Spleen (tissue), 11 donors: ENCODE data around the gene LPIN3. TPM values are rescaled to one million over a fixed set of nuclear protein-coding genes. Genes with fewer than 3 reads are reported as not detected.

Source experiments
- DNase-seq: peaks from one replicate; pipeline ENCODE4 v3.0.0-alpha.2; 2020
- H3K27ac ChIP-seq, 8 donors: fragments of 200-600 bp; sonication (generic) in 7 of 8; 1 replicate in 4 of 8; 2 replicates in 4 of 8; pipeline versions ENCODE4 v1.5.0 to v1.8.0; 2016 to 2021; ENCODE audit warnings: inconsistent platforms in 4 of 8, mild to moderate bottlenecking in 4 of 8, moderate library complexity in 1 of 8
- H3K27me3 ChIP-seq, 7 donors: fragments of 200-600 bp; sonication (generic) in 6 of 7; replicated peaks in 1 of 7; 1 replicate in 4 of 7; 2 replicates in 3 of 7; pipeline versions ENCODE4 v1.5.0 to v1.8.0; 2016 to 2021; ENCODE audit warnings: inconsistent platforms in 3 of 7, mild to moderate bottlenecking in 1 of 7
- H3K36me3 ChIP-seq, 6 donors: fragments of 200-600 bp; sonication (generic) in 5 of 6; 1 replicate in 4 of 6; 2 replicates in 2 of 6; pipeline versions ENCODE4 v1.5.0 to v1.8.0; 2016 to 2021; ENCODE audit warnings: inconsistent platforms in 2 of 6
- H3K4me1 ChIP-seq, 6 donors: fragments of 200-600 bp; sonication (generic) in 5 of 6; 1 replicate in 3 of 6; 2 replicates in 3 of 6; pipeline versions ENCODE4 v1.5.0 to v1.8.0; 2016 to 2021; ENCODE audit warnings: inconsistent platforms in 3 of 6
- H3K4me3 ChIP-seq, 8 donors: fragments of 200-600 bp; sonication (generic) in 7 of 8; 1 replicate in 4 of 8; 2 replicates in 4 of 8; pipeline versions ENCODE4 v1.5.0 to v1.8.0; 2016 to 2021; ENCODE audit warnings: inconsistent platforms in 4 of 8, mild to moderate bottlenecking in 4 of 8, moderate library complexity in 2 of 8
- H3K9me3 ChIP-seq, 8 donors: fragments of 200-600 bp; sonication (generic) in 7 of 8; 1 replicate in 4 of 8; 2 replicates in 4 of 8; pipeline versions ENCODE4 v1.5.0 to v1.8.0; 2016 to 2021; ENCODE audit warnings: inconsistent platforms in 4 of 8
- POLR2A ChIP-seq, 3 donors: fragments of 450-650 bp; IDR thresholded peaks; one replicate each; pipeline ENCODE4 v1.5.1; 2017; ENCODE audit warnings: antibody characterized with exemption in 3 of 3, mild to moderate bottlenecking in 1 of 3
- POLR2AphosphoS5 ChIP-seq, 3 donors: sonication (generic); formaldehyde crosslinking; IDR thresholded peaks; one replicate each; pipeline ENCODE4 v1.5.1; 2017; ENCODE audit warnings: antibody characterized with exemption in 3 of 3
- WGBS, 5 donors: extraction: QIAGEN DNeasy Blood & Tissue Kit in 3 of 5; methylation state at CpG; one replicate each; pipeline versions ENCODE4 v1.1.5 to v1.1.7; 2013 to 2018; 5-methylcytosine and 5-hydroxymethylcytosine counted together
- intact Hi-C: fragments of 100-400 bp; cut with DNase I; formaldehyde crosslinking; loops from one replicate; pipeline ENCODE4 v1.15.0; 2023; ENCODE audit warnings: low total_unique reads
- polyA plus RNA-seq, 3 donors: library from polyadenylated mRNA; stranded (reverse); fragments of 200-250 nt; gene quantifications; one replicate each; pipeline ENCODE4 v1.2.1, GENCODE V29; 2013
- total RNA-seq, 7 donors: library from RNA; depleted of rRNA in 3 of 7; stranded (reverse); fragments of >200 nt in 3 of 7; fragmentation: NEBNext Ultra II Directional in 4 of 7; extraction: Animal tissue kit (Norgen Biotek cat#: 25700) in 4 of 7; gene quantifications; one replicate each; pipeline versions ENCODE4 v1.1.0 to v1.2.1, GENCODE V29; 2016 to 2021
- TF ChIP-seq, protein P1 (sequence below), 11 experiments: fragments of 200-600 bp in 7 of 11; fragments of 450-650 bp in 4 of 11; sonication (generic) in 4 of 11; IDR thresholded peaks in 8 of 11; conservative IDR thresholded peaks in 3 of 11; 1 replicate in 7 of 11; 2 replicates in 4 of 11; pipeline versions ENCODE4 v1.4.0 to v1.8.0; 2016 to 2021; ENCODE audit warnings: antibody characterized with exemption in 11 of 11, inconsistent platforms in 4 of 11, mild to moderate bottlenecking in 1 of 11
- donor health status: healthy with polysubstance abuse.
- donor health status: DM: no; HTN: no; CAD: no; lungs with moderate emphysema.
- donor health status: DM: no; HTN: no; CAD: no.
- donor health status: Bipolar disorder and iron deficiency.
- donor health status: healthy.
- donor health status: DM: no; HTN: no; CAD: no.
- donor health status: DM: yes; HTN: yes; CAD: no.

LPIN3 gene
- total and polyA plus RNA-seq, 10 donors = 2.5 to 9.6 (median 4.4) TPM

DNA sequence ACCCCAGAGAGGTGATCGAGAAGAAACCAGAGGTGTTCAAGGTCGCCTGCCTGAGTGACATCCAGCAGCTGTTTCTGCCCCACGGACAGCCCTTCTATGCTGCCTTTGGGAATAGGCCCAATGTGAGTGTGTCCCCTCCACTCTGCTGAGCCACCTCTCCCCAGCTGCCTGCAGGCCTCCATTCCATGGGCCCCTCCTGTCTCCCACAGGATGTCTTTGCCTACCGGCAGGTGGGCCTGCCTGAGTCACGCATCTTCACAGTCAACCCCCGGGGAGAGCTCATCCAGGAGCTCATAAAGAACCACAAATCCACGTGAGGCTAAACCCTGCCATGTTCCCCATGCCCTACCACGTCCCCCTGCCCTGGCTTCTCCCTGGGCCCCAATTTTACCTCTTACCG lies 17.6 kb downstream of the LPIN3 start:
- Histone ChIP-seq H3K4me3 (no peak overlapping the region), H3K36me3 (peaks cover 0 to 11% (median 0%) of the 10 kb centered on the region in 6 donors), H3K27me3 (no peaks in the 10 kb centered on the region), H3K9me3 (no peaks in the 10 kb centered on the region), H3K27ac (no peak overlapping the region), H3K4me1 (no peaks in the 10 kb centered on the region)
- TF ChIP-seq, protein P1, sequence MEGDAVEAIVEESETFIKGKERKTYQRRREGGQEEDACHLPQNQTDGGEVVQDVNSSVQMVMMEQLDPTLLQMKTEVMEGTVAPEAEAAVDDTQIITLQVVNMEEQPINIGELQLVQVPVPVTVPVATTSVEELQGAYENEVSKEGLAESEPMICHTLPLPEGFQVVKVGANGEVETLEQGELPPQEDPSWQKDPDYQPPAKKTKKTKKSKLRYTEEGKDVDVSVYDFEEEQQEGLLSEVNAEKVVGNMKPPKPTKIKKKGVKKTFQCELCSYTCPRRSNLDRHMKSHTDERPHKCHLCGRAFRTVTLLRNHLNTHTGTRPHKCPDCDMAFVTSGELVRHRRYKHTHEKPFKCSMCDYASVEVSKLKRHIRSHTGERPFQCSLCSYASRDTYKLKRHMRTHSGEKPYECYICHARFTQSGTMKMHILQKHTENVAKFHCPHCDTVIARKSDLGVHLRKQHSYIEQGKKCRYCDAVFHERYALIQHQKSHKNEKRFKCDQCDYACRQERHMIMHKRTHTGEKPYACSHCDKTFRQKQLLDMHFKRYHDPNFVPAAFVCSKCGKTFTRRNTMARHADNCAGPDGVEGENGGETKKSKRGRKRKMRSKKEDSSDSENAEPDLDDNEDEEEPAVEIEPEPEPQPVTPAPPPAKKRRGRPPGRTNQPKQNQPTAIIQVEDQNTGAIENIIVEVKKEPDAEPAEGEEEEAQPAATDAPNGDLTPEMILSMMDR (IDR thresholded peaks at IDR 0.05 in 8 of 11, conservative IDR thresholded peaks at IDR 0.05 in 3 of 11) = no peak
- TF ChIP-seq POLR2AphosphoS5 (IDR thresholded peaks at IDR 0.05) = no peak
- no peak for TF ChIP-seq POLR2A (IDR thresholded peaks at IDR 0.05)
- no peak for DNase-seq
- intact Hi-C loops = no loop called here
- 84 to 93% (median 90%) methylated on average over 6 to 9 of the region's 9 CpGs for WGBS, 5 donors

DNA sequence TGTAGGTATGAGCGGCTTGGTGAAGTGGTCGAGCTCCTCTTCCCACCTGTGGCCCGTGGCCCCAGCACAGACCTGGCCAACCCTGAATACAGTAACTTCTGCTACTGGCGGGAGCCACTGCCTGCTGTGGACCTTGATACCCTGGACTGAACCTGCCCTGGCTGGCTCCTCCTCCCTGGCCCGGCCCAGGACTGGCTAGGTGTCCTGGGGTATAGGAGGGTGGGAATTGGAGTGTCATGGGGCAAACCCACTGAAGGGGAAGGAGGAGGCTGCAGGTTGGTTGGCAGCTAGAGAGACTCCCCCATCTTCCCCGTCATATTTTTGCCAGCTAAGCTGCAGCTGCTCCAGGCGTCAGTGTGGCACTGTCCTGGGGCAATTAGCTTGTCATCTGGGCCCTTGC lies 18.1 kb downstream of the LPIN3 start:
- Histone ChIP-seq H3K36me3 (peaks cover 0 to 11% (median 0%) of the 10 kb centered on the region in 6 donors), H3K4me3 (no peak overlapping the region), H3K27me3 (peaks cover 0 to 3% (median 0%) of the 10 kb centered on the region in 7 donors), H3K9me3 (no peaks in the 10 kb centered on the region), H3K4me1 (no peaks in the 10 kb centered on the region), H3K27ac (no peak overlapping the region)
- intact Hi-C loops = no loop called here
- DNase-seq = no peak
- 85 to 95% (median 93%) methylated on average over 3 to 7 of the region's 7 CpGs for WGBS, 5 donors
- no peak for TF ChIP-seq POLR2A (IDR thresholded peaks at IDR 0.05)
- no peak for TF ChIP-seq POLR2AphosphoS5 (IDR thresholded peaks at IDR 0.05)
- TF ChIP-seq, protein P1 (IDR thresholded peaks at IDR 0.05 in 8 of 11, conservative IDR thresholded peaks at IDR 0.05 in 3 of 11) = no peak

DNA sequence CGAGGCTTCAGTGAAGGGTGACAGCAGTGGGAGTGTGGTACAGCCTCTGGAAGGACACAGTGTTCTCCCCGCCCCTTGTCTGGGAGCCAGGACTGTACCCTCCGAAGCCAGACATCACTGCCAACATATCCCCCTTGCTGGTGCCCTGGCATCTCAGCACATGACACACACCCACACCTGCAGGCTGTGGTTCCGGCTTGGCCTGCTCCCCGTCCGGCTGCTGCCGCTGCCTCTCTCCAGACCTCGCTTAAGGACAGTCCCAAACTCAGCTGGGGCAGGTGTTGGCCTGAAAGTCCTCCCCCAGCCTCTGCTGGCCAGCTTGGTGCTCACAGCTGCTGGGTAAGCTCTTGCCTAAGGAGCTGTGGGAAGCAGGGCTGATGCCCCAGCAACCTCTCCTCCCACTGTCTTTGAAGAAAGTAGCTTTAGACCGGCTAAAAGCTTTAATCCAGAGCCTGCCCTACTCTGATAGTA lies 19.0 kb downstream of the LPIN3 start:
- Histone ChIP-seq H3K9me3 (no peaks in the 10 kb centered on the region), H3K4me1 (no peaks in the 10 kb centered on the region), H3K27ac (no peak overlapping the region), H3K36me3 (peaks cover 0 to 11% (median 0%) of the 10 kb centered on the region in 6 donors), H3K4me3 (no peak overlapping the region), H3K27me3 (peaks cover 0 to 12% (median under 1%) of the 10 kb centered on the region in 7 donors)
- intact Hi-C loops = no loop called here
- no peak for DNase-seq
- 85 to 94% (median 92%) methylated on average over 8 to 9 of the region's 9 CpGs for WGBS, 5 donors
- TF ChIP-seq POLR2A (IDR thresholded peaks at IDR 0.05) (no peak), POLR2AphosphoS5 (IDR thresholded peaks at IDR 0.05) (no peak)
- TF ChIP-seq, protein P1 (IDR thresholded peaks at IDR 0.05 in 8 of 11, conservative IDR thresholded peaks at IDR 0.05 in 3 of 11) = no peak

DNA sequence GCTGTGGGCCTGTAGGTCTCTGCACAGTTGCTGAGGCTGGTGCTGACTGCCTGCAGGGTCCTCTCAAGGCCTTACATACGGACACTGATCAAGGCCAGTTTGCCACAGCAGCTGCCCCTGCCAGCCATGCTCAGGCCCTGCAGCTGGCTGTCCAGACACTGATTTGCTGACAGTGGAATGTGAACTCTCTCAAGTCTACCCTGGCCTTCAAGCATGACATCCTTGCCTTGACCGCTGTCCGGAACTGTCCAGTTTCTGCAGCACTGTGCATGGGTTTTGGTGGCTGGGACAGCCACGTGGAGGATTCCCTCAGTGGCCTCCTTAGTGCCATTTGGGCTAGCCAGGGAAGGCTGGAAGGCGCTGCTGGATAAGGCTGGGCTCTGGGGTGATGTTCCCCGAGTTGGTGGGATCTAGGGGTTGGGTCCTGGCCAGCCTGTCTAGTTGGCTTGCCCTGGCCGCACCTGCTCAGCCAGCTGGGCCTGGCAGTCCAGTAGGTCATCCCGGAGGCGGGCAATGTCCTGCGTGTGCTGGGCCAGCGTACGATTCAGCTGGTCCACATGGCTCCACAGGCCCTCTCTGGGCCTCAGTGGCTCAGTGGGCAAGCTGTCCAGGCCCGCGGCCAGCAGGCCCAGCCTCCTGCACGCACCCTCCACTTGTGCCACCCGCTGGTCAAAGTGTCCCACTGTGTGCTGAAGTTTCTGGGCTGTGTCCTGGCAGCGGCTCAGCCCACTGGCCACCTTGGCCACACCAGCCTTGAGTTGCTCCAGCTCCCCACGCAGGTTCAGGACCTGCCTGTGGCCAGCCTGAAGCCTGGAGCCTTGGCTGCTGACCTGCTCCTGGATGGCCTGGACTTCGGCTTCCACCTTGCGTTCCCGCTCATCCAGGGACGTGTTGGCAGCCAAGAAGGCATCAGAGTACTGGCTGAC lies 20.5 kb downstream of the LPIN3 start:
- WGBS, 5 donors = 75 to 100% (median 88%) methylated on average over 7 to 22 of the region's 22 CpGs
- DNase-seq = peak; percentile 68
- peaks cover 0 to 6% (median 2%) of the 10 kb centered on the region in 6 donors for H3K4me1 ChIP-seq
- peaks cover 0 to 11% (median 0%) of the 10 kb centered on the region in 6 donors for H3K36me3 ChIP-seq
- H3K27ac ChIP-seq = no peak overlapping the region
- intact Hi-C loops = no loop called here
- TF ChIP-seq POLR2AphosphoS5 (IDR thresholded peaks at IDR 0.05) (no peak), POLR2A (IDR thresholded peaks at IDR 0.05) (no peak)
- TF ChIP-seq, protein P1 (IDR thresholded peaks at IDR 0.05 in 8 of 11, conservative IDR thresholded peaks at IDR 0.05 in 3 of 11) = no peak
- H3K27me3 ChIP-seq = peaks cover 0 to 27% (median 16%) of the 10 kb centered on the region in 7 donors
- H3K4me3 ChIP-seq = no peak overlapping the region
- H3K9me3 ChIP-seq = no peaks in the 10 kb centered on the region
